Karpas-422 (cell line): ENCODE results near the gene MFAP2. TPM values are rescaled to one million over a fixed set of nuclear protein-coding genes. Genes with fewer than 3 reads are reported as not detected.

Experiments used
- DNase-seq: peaks from one replicate; pipeline ENCODE4 v3.0.0-alpha.2; 2015
- H2AFZ ChIP-seq: fragments of 200-600 bp; sonication (generic); 2 replicates; pipeline ENCODE4 v1.6.1; 2014; ENCODE audit warnings: antibody characterized with exemption, low read length, mixed read lengths
- H3K27ac ChIP-seq: fragments of 200-600 bp; sonication (generic); 2 replicates; pipeline ENCODE4 v1.5.1; 2014; ENCODE audit warnings: mild to moderate bottlenecking, low read length, moderate library complexity
- H3K27me3 ChIP-seq: fragments of 200-600 bp; sonication (generic); 2 replicates; pipeline ENCODE4 v1.6.1; 2014; ENCODE audit warnings: low read length, mixed read lengths
- H3K36me3 ChIP-seq: fragments of 200-600 bp; sonication (generic); 2 replicates; pipeline ENCODE4 v1.6.1; 2014; ENCODE audit warnings: low read length, mixed read lengths; ENCODE audit not compliant: insufficient read depth
- H3K4me1 ChIP-seq: fragments of 200-600 bp; sonication (generic); 2 replicates; pipeline ENCODE4 v1.6.1; 2014; ENCODE audit warnings: mild to moderate bottlenecking, low read length, mixed read lengths
- H3K4me2 ChIP-seq: fragments of 200-600 bp; sonication (generic); 2 replicates; pipeline ENCODE4 v1.6.1; 2014; ENCODE audit warnings: low read length, low read depth, mild to moderate bottlenecking; ENCODE audit not compliant: poor library complexity, severe bottlenecking
- H3K4me3 ChIP-seq: fragments of 200-600 bp; sonication (generic); 2 replicates; pipeline ENCODE4 v1.5.1; 2014; ENCODE audit warnings: mild to moderate bottlenecking, antibody characterized with exemption, low read length, mixed read lengths
- H3K79me2 ChIP-seq: fragments of 200-600 bp; sonication (generic); 2 replicates; pipeline ENCODE4 v1.6.1; 2014; ENCODE audit warnings: mild to moderate bottlenecking, low read length, mixed read lengths
- H3K9ac ChIP-seq: fragments of 200-600 bp; sonication (generic); 2 replicates; pipeline ENCODE4 v1.6.0; 2014; ENCODE audit warnings: low read length
- H3K9me2 ChIP-seq: fragments of 200-600 bp; sonication (generic), shearing (Covaris generic); replicated peaks from 2 replicates; pipeline ENCODE4 v1.6.0; 2014; ENCODE audit warnings: mild to moderate bottlenecking, low read length, moderate library complexity; ENCODE audit not compliant: insufficient read depth
- H3K9me3 ChIP-seq: fragments of 300-700, 200-600 bp; sonication (generic); 2 replicates; pipeline ENCODE4 v1.6.1; 2014; ENCODE audit warnings: low read length, mixed read lengths
- H4K20me1 ChIP-seq: fragments of 200-600 bp; sonication (generic); 2 replicates; pipeline ENCODE4 v1.6.1; 2014; ENCODE audit warnings: mild to moderate bottlenecking, antibody characterized with exemption, low read length, low read depth; ENCODE audit not compliant: insufficient read depth
- total RNA-seq: library from RNA; depleted of rRNA; stranded (reverse); fragments of >200 nt; shearing (Covaris generic); gene quantifications from 2 replicates; pipeline ENCODE4 v1.2.3, GENCODE V29; 2014; ENCODE audit warnings: low replicate concordance

The MFAP2 gene
- total RNA-seq, 1 experiment from 2014 or later = not detected

GRCh38 chr1:16992102-16992501 is 11.7 kb upstream of the MFAP2 start:
- Histone ChIP-seq H3K9me2 (no peaks in the 10 kb centered on the region), H3K4me2 (no peak overlapping the region), H3K9me3 (no peaks in the 10 kb centered on the region), H3K79me2 (no peaks in the 10 kb centered on the region), H3K36me3 (no peaks in the 10 kb centered on the region), H3K4me3 (no peak overlapping the region), H3K27ac (no peak overlapping the region), H3K27me3 (no peaks in the 10 kb centered on the region), H3K4me1 (no peaks in the 10 kb centered on the region), H4K20me1 (no peaks in the 10 kb centered on the region), H2AFZ (no peak overlapping the region), H3K9ac (no peak overlapping the region)
- no peak for DNase-seq

- H3K36me3 ChIP-seq = no peaks in the 10 kb centered on the region
- no peak for DNase-seq
- H4K20me1 ChIP-seq = no peaks in the 10 kb centered on the region
- H3K79me2 ChIP-seq = no peaks in the 10 kb centered on the region
- no peak overlapping the region for H2AFZ ChIP-seq
- H3K27me3 ChIP-seq = no peaks in the 10 kb centered on the region
- no peak overlapping the region for H3K4me2 ChIP-seq
- no peaks in the 10 kb centered on the region for H3K4me1 ChIP-seq
- no peaks in the 10 kb centered on the region for H3K9me3 ChIP-seq
- no peak overlapping the region for H3K27ac ChIP-seq
- no peaks in the 10 kb centered on the region for H3K9me2 ChIP-seq
- no peak overlapping the region for H3K9ac ChIP-seq
- H3K4me3 ChIP-seq = no peak overlapping the region
Observed at GRCh38 chr1:16991571-16991970, 11.2 kb upstream of the MFAP2 start.

DNA sequence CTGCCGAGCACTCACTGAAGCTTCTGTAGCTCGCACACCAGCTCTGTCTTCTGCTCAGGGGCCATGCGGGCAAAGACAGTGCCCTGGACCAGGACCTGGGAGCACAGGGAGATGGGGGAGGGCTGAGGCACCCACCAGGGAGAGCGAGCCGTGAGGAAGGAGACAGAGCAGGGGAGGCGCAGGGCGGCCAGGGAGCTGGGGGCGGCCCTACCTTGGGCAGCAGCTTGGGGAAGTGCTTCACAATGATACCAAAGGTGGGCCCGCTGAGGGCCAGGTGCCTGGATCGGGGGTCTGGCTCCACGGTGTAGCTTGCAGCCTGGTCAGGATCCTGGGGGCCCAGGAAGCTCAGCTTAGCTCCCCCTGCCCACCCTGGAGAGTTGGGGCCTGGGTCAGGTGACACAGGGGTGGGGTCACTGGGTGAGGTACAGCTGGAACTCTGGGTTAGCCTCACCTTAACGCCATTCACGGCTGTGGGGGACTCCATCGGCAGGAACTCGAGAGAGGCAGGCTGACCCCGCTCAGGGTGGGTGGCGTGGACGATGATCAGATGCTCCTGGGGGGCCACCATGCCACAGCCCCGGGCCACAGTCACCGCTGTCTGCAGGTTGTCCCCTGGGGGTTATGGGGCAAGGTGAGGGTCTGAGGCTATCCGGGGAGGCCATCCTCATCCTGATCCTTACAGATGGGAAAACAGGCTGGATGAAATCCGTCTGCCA is 9.4 kb upstream of the MFAP2 start:
- Histone ChIP-seq H3K9me3 (no peaks in the 10 kb centered on the region), H3K9ac (no peak overlapping the region), H3K79me2 (no peaks in the 10 kb centered on the region), H3K4me2 (no peak overlapping the region), H3K36me3 (no peaks in the 10 kb centered on the region), H3K27ac (no peak overlapping the region), H3K9me2 (no peaks in the 10 kb centered on the region), H3K4me3 (no peak overlapping the region), H3K27me3 (no peaks in the 10 kb centered on the region), H4K20me1 (no peaks in the 10 kb centered on the region), H3K4me1 (no peaks in the 10 kb centered on the region), H2AFZ (no peak overlapping the region)
- no peak for DNase-seq

DNA sequence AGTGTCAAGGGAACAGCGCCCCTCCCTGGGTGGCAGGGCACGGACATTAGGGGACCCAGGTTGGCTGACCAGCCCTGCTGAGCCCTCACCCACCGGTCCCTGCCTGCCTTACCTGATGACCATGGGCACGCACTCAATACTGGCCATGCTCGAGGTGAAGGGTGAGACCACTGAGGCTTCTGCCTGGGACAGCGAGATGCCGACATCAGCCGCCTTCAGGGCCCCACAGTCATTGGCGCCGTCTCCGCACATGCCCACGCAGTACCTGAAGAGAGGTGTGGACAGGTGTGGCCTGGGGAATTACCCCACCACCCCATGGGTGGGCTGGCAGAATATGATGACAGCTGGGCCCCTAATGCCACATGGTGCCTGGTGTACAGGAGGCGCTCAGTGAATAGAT is 7.8 kb upstream of the MFAP2 start:
- H3K9ac ChIP-seq = no peak overlapping the region
- no peak overlapping the region for H3K27ac ChIP-seq
- H3K36me3 ChIP-seq = no peaks in the 10 kb centered on the region

GRCh38 chr1:16986962-16987361 is 6.5 kb upstream of the MFAP2 start:
- no peak overlapping the region for H3K4me3 ChIP-seq
- H3K9me2 ChIP-seq = no peaks in the 10 kb centered on the region
- no peaks in the 10 kb centered on the region for H4K20me1 ChIP-seq
- no peak overlapping the region for H3K9ac ChIP-seq
- no peak overlapping the region for H3K4me2 ChIP-seq
- no peaks in the 10 kb centered on the region for H3K79me2 ChIP-seq
- H2AFZ ChIP-seq = no peak overlapping the region
- no peaks in the 10 kb centered on the region for H3K4me1 ChIP-seq
- DNase-seq = no peak
- H3K36me3 ChIP-seq = no peaks in the 10 kb centered on the region
- no peak overlapping the region for H3K27ac ChIP-seq
- no peaks in the 10 kb centered on the region for H3K9me3 ChIP-seq
- H3K27me3 ChIP-seq = no peaks in the 10 kb centered on the region

More for the DNA sequence above, 7.8 kb upstream of the MFAP2 start:
- Histone ChIP-seq H3K9me2 (no peaks in the 10 kb centered on the region), H3K27me3 (no peaks in the 10 kb centered on the region), H3K9me3 (no peaks in the 10 kb centered on the region), H3K4me2 (no peak overlapping the region), H3K79me2 (no peaks in the 10 kb centered on the region), H3K4me1 (no peaks in the 10 kb centered on the region), H4K20me1 (no peaks in the 10 kb centered on the region), H3K4me3 (no peak overlapping the region), H2AFZ (no peak overlapping the region)
- DNase-seq = no peak

GRCh38 chr1:16986560-16986959 is 6.1 kb upstream of the MFAP2 start:
- Histone ChIP-seq H3K4me1 (no peaks in the 10 kb centered on the region), H2AFZ (no peak overlapping the region), H3K9me3 (no peaks in the 10 kb centered on the region), H3K27ac (no peak overlapping the region), H3K4me2 (no peak overlapping the region), H4K20me1 (no peaks in the 10 kb centered on the region), H3K4me3 (no peak overlapping the region), H3K9me2 (no peaks in the 10 kb centered on the region), H3K36me3 (no peaks in the 10 kb centered on the region), H3K9ac (no peak overlapping the region), H3K79me2 (no peaks in the 10 kb centered on the region), H3K27me3 (no peaks in the 10 kb centered on the region)
- DNase-seq = no peak

GRCh38 chr1:16986113-16986512 is 5.7 kb upstream of the MFAP2 start:
- no peak overlapping the region for H3K4me2 ChIP-seq
- H3K9me3 ChIP-seq = no peaks in the 10 kb centered on the region
- H3K4me1 ChIP-seq = no peaks in the 10 kb centered on the region
- H3K9ac ChIP-seq = no peak overlapping the region
- H2AFZ ChIP-seq = no peak overlapping the region
- H3K4me3 ChIP-seq = no peak overlapping the region
- no peak for DNase-seq
- H3K9me2 ChIP-seq = no peaks in the 10 kb centered on the region
- H3K27me3 ChIP-seq = no peaks in the 10 kb centered on the region
- H3K27ac ChIP-seq = no peak overlapping the region
- H3K79me2 ChIP-seq = no peaks in the 10 kb centered on the region
- H4K20me1 ChIP-seq = no peaks in the 10 kb centered on the region
- no peaks in the 10 kb centered on the region for H3K36me3 ChIP-seq

DNA sequence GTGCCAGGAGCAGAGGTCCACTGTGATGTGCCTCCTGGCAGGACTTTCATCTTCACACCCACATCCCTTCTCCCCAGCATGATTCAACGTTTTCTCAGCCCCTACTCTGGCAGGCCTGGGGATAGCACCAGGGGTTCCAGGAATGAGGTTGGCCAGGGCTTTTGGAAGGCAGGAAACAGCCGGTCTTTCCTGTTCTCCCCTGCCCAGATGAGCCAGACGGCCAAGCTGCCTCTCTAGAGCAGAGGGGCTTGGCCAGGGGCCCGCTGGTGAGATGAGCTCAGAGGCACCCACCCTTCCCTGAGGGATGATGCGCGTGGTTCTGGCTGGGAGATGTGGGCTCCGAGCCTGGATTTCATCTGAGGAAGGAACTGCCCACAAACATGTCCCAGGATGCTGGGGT is 4.3 kb upstream of the MFAP2 start:
- H3K27ac ChIP-seq = no peak overlapping the region
- no peak for DNase-seq
- H3K79me2 ChIP-seq = no peaks in the 10 kb centered on the region
- H3K9me2 ChIP-seq = no peaks in the 10 kb centered on the region
- no peaks in the 10 kb centered on the region for H3K4me1 ChIP-seq
- no peaks in the 10 kb centered on the region for H4K20me1 ChIP-seq
- H3K9me3 ChIP-seq = no peaks in the 10 kb centered on the region
- H3K36me3 ChIP-seq = no peaks in the 10 kb centered on the region
- no peak overlapping the region for H3K9ac ChIP-seq
- no peaks in the 10 kb centered on the region for H3K27me3 ChIP-seq
- H3K4me2 ChIP-seq = no peak overlapping the region
- H2AFZ ChIP-seq = no peak overlapping the region
- H3K4me3 ChIP-seq = no peak overlapping the region
